ENCODE results near the gene GMIP.

DNA sequence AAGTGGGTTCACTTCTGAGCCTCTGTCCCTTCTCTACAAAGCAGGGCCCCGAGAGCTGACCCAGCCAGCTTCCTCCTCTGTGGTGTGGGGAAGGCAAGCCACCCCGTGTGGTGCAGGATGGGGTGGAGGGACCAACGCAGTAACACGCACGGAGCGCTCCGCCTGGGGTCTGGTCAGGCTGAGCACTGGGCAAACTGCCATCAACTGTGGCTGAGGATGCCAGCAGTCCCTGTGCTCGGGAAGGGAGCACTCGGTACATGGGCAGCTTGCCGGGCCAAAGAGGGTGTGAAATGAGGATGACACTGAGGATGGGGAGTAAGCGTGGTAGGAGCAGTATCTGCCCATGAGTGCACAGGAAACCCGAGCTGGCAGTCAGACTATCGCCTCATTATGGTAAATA lies 7.6 kb upstream of the GMIP start:
- no peak for TF ChIP-seq CTCF (conservative IDR thresholded peaks at IDR 0.05; ENCODE audit: low read depth, low read length)
- TF ChIP-seq CHD1 (IDR thresholded peaks at IDR 0.05; ENCODE audit: low read depth, low read length): no peak
- TF ChIP-seq CEBPB (IDR thresholded peaks at IDR 0.05; ENCODE audit: low read depth, low read length): no peak
- TF ChIP-seq POLR2A (IDR thresholded peaks at IDR 0.05; ENCODE audit: low read depth, low read length): no peak
- no peak for TF ChIP-seq FOS (IDR thresholded peaks at IDR 0.05; ENCODE audit: low read depth, low read length)
- TF ChIP-seq USF2 (IDR thresholded peaks at IDR 0.05; ENCODE audit: low read depth, low read length): no peak
- TF ChIP-seq RCOR1 (IDR thresholded peaks at IDR 0.05; ENCODE audit: insufficient replicate concordance, low read length): no peak
- no peak for TF ChIP-seq MXI1 (IDR thresholded peaks at IDR 0.05; ENCODE audit: borderline replicate concordance, low read depth, low read length)
- TF ChIP-seq MAZ (IDR thresholded peaks at IDR 0.05; ENCODE audit: borderline replicate concordance, low read depth, low read length): no peak
- TF ChIP-seq RAD21 (IDR thresholded peaks at IDR 0.05; ENCODE audit: low read length): no peak
- no peak for TF ChIP-seq MAFK (IDR thresholded peaks at IDR 0.05; ENCODE audit: low read depth, low read length)
- no peak for TF ChIP-seq RFX5 (IDR thresholded peaks at IDR 0.05; ENCODE audit: low read depth, low read length)
